ENCODE results near the gene WASL.
"Not testable (repeated sequence)": the region's sequence is repeated elsewhere in the genome, so short reads cannot be mapped to it uniquely, and the experiment has no call there.

Gene WASL

DNA sequence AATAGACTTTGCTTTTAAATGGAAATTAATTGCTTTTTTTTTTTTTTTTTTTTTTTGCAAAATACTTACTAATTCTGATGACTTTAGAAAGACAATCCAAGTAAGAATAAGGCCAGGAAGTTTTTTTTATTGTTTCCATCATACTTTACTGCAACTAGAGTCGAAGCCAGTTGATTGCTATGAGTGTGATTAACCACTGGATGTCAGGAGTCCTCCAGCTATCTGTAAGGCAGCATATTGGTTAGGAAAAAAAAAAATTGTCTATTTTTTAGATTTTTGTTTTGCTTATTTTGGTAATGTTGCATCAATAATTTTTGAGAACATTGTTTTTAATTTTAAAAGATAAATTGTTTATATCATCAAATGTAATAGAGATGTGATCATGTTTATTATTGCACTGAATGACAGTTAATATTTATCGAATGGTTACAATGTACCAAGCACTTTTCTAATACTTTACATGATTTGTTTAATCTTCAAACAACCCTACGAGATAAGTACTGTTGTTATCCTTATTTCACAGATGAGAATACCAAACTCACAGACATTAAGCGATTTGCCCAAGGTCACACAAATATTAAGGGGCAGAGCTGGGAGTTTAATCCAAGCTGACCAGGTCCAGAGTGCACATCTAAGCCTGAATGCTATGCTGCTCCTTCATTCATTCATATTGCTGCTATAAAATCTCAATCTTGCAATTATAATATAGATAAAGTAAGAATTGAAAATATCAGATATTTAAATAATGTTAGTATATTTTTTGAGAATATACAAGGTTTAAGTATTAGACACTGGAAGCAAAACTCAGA, 113.0 kb downstream of the WASL start:
- in situ Hi-C loops (cut with HindIII; ENCODE audit: low pct_unique_long_range_greater_than_20kb, low sequenced_read_pairs), result no loop called here
- peak in 1 of 2 experiments; percentile 31 for DNase-seq (ENCODE audit: low read depth in 1 of 2, low spot score in 1 of 2)
- TF ChIP-seq JUND (IDR thresholded peaks at IDR 0.05; ENCODE audit: low read depth), result no peak

DNA sequence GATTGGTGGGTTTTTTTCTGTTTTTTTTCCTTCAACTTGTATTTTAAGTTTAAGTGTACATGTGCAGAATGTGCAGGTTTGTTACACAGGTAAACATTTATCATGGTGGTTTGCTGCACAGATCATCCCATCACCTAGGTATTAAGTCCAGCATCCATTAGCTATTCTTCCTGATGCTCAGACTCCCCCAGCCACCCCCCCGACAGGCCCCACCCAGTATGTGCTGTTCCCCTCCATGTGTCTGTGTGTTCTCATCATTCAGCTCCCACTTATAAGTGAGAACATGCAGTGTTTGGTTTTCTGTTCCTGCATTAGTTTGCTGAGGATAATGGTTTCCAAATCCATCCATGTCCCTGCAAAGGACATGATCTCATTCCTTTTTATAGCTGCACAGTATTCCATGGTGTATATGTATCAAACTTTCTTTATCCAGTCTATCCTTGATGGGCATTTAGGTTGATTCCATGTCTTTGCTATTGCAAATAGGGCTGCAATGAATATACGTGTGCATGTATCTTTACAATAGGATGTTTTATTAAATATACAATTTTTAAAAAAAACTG, 114.7 kb downstream of the WASL start:
- in situ Hi-C loops (cut with HindIII; ENCODE audit: low pct_unique_long_range_greater_than_20kb, low sequenced_read_pairs); DNase-seq (ENCODE audit: low read depth in 1 of 2, low spot score in 1 of 2): not testable (repeated sequence)

DNA sequence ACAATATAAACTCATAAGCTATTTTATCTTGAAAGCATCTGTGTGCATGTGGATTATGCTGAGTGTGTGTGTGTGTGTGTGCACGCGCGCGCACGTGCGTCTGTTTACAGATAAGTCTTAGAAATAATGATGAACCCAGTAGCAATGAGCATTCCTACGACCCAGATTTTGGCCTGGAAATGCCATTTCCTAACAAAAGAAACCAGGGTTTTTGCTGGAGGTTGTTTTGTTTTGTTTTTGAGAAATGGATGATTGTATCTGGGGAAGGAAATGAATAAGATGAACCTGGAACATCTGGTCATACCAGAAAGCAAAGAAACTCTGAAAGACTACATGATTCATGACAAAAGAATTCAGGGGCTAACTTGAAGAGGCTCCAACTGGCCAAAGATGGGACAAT, 115.2 kb downstream of the WASL start:
- in situ Hi-C loops (cut with HindIII; ENCODE audit: low pct_unique_long_range_greater_than_20kb, low sequenced_read_pairs), result no loop called here
- TF ChIP-seq JUND (IDR thresholded peaks at IDR 0.05; ENCODE audit: low read depth), result no peak
- DNase-seq (ENCODE audit: low read depth in 1 of 2, low spot score in 1 of 2), result no peak

DNA sequence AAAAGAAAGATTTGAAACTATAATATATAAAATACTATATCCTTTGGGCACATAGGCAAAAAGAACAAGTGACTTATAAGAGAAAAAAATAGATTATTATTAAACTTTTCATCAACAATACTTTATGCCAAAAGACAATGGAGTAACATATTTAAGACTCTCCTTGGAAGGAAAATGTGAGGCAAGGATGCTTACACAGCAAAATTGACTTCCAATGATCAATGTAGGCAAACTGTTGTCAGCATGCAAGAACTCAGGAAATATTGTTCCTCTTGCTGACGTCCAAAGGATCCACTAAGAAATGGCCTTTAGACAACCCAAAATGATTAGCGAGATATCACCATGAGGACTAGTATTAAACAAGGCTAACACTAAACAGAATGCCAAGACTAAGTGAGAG, 116.0 kb downstream of the WASL start:
- no peak for TF ChIP-seq JUND (IDR thresholded peaks at IDR 0.05; ENCODE audit: low read depth)
- in situ Hi-C loops (cut with HindIII; ENCODE audit: low pct_unique_long_range_greater_than_20kb, low sequenced_read_pairs), result no loop called here
- no peak for DNase-seq (ENCODE audit: low read depth in 1 of 2, low spot score in 1 of 2)

All from T47D (cell line).